ENCODE data around the gene DOCK11.

Gene DOCK11

GRCh38 chrX:118694638-118695037, 199.0 kb downstream of the DOCK11 start:
- Histone ChIP-seq H3K4me2 (ENCODE audit: low read depth, low read length, poor library complexity, severe bottlenecking) (no peak overlapping the region), H3F3A (ENCODE audit: low read depth) (no peaks in the 10 kb centered on the region), H2AFZ (ENCODE audit: low read length) (no peak overlapping the region), H3K79me2 (ENCODE audit: insufficient read depth, low read length) (no peaks in the 10 kb centered on the region), H4K20me1 (ENCODE audit: insufficient read depth, low read length, poor library complexity, severe bottlenecking) (no peaks in the 10 kb centered on the region), H3K9ac (ENCODE audit: low read depth, low read length, poor library complexity, severe bottlenecking) (no peak overlapping the region), H3K9me2 (replicated peaks; ENCODE audit: low read depth, low read length) (no peaks in the 10 kb centered on the region), H3K4me1 (ENCODE audit: insufficient read depth, low read length, poor library complexity, severe bottlenecking) (no peaks in the 10 kb centered on the region), H3K27me3 (ENCODE audit: insufficient read depth, low read length, poor library complexity, severe bottlenecking) (no peaks in the 10 kb centered on the region), H3K4me3 (ENCODE audit: low read length, poor library complexity, severe bottlenecking) (no peak overlapping the region), H3K36me3 (ENCODE audit: insufficient read depth, low read length) (no peaks in the 10 kb centered on the region), H3K9me3 (ENCODE audit: insufficient read depth, low read depth, low read length) (no peaks in the 10 kb centered on the region)
- TF ChIP-seq, protein P1, sequence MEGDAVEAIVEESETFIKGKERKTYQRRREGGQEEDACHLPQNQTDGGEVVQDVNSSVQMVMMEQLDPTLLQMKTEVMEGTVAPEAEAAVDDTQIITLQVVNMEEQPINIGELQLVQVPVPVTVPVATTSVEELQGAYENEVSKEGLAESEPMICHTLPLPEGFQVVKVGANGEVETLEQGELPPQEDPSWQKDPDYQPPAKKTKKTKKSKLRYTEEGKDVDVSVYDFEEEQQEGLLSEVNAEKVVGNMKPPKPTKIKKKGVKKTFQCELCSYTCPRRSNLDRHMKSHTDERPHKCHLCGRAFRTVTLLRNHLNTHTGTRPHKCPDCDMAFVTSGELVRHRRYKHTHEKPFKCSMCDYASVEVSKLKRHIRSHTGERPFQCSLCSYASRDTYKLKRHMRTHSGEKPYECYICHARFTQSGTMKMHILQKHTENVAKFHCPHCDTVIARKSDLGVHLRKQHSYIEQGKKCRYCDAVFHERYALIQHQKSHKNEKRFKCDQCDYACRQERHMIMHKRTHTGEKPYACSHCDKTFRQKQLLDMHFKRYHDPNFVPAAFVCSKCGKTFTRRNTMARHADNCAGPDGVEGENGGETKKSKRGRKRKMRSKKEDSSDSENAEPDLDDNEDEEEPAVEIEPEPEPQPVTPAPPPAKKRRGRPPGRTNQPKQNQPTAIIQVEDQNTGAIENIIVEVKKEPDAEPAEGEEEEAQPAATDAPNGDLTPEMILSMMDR (conservative IDR thresholded peaks at IDR 0.05; ENCODE audit: low read length) = no peak

- Histone ChIP-seq H3K36me3 (ENCODE audit: insufficient read depth, low read length) (no peaks in the 10 kb centered on the region), H3K9me3 (ENCODE audit: insufficient read depth, low read depth, low read length) (no peaks in the 10 kb centered on the region), H3K9me2 (replicated peaks; ENCODE audit: low read depth, low read length) (no peaks in the 10 kb centered on the region), H4K20me1 (ENCODE audit: insufficient read depth, low read length, poor library complexity, severe bottlenecking) (no peaks in the 10 kb centered on the region), H3K4me2 (ENCODE audit: low read depth, low read length, poor library complexity, severe bottlenecking) (no peak overlapping the region), H3K79me2 (ENCODE audit: insufficient read depth, low read length) (no peaks in the 10 kb centered on the region), H3K4me3 (ENCODE audit: low read length, poor library complexity, severe bottlenecking) (no peak overlapping the region), H2AFZ (ENCODE audit: low read length) (no peak overlapping the region), H3K27me3 (ENCODE audit: insufficient read depth, low read length, poor library complexity, severe bottlenecking) (no peaks in the 10 kb centered on the region), H3K9ac (ENCODE audit: low read depth, low read length, poor library complexity, severe bottlenecking) (no peak overlapping the region), H3K4me1 (ENCODE audit: insufficient read depth, low read length, poor library complexity, severe bottlenecking) (no peaks in the 10 kb centered on the region), H3F3A (ENCODE audit: low read depth) (no peaks in the 10 kb centered on the region)
- TF ChIP-seq, protein P1 (conservative IDR thresholded peaks at IDR 0.05; ENCODE audit: low read length) = no peak
- no peak for TF ChIP-seq EZH2phosphoT487 (IDR thresholded peaks at IDR 0.05; ENCODE audit: borderline replicate concordance)
These were observed 203.0 kb downstream of the DOCK11 start for GRCh38 chrX:118698516-118699170.

DNA sequence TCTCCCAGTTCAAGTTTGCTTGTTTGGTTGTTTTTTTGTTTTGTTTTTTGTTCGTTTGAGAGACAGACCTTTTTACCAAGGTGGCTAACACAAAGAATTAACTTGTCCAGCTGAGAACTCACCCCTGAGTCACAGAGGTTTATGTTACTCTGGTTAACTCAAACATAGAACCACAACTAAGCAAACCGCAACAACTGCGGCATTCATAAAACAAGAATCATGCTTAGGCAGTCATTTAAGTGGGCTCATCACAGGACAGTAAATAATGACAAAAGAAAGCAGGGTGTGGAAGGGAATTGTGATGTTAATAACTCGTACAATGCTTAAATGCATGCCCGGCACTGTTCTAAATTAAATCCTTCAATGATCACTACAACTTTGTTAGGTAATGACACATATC, 207.1 kb downstream of the DOCK11 start:
- no peaks in the 10 kb centered on the region for H3K36me3 ChIP-seq (ENCODE audit: insufficient read depth, low read length)
- no peaks in the 10 kb centered on the region for H3K9me3 ChIP-seq (ENCODE audit: insufficient read depth, low read depth, low read length)
- no peaks in the 10 kb centered on the region for H3K27me3 ChIP-seq (ENCODE audit: insufficient read depth, low read length, poor library complexity, severe bottlenecking)
- H3K9ac ChIP-seq (ENCODE audit: low read depth, low read length, poor library complexity, severe bottlenecking) = no peak overlapping the region
- H4K20me1 ChIP-seq (ENCODE audit: insufficient read depth, low read length, poor library complexity, severe bottlenecking) = no peaks in the 10 kb centered on the region
- H3K9me2 ChIP-seq (replicated peaks; ENCODE audit: low read depth, low read length) = no peaks in the 10 kb centered on the region
- H3F3A ChIP-seq (ENCODE audit: low read depth) = no peaks in the 10 kb centered on the region
- H3K4me3 ChIP-seq (ENCODE audit: low read length, poor library complexity, severe bottlenecking) = no peak overlapping the region
- H3K4me1 ChIP-seq (ENCODE audit: insufficient read depth, low read length, poor library complexity, severe bottlenecking) = no peaks in the 10 kb centered on the region
- no peaks in the 10 kb centered on the region for H3K79me2 ChIP-seq (ENCODE audit: insufficient read depth, low read length)
- H2AFZ ChIP-seq (ENCODE audit: low read length) = no peak overlapping the region
- TF ChIP-seq, protein P1 (conservative IDR thresholded peaks at IDR 0.05; ENCODE audit: low read length) = no peak
- no peak for TF ChIP-seq EZH2phosphoT487 (IDR thresholded peaks at IDR 0.05; ENCODE audit: borderline replicate concordance)
- H3K4me2 ChIP-seq (ENCODE audit: low read depth, low read length, poor library complexity, severe bottlenecking) = no peak overlapping the region
